GM19193 (cell line): ENCODE measurements around the gene NSD1.

Experiments used
- POLR2A ChIP-seq: IDR thresholded peaks from 4 replicates; pipeline ENCODE4 v1.6.1; 2011; ENCODE audit not compliant: insufficient read depth, insufficient read length; ENCODE audit errors: extremely low read depth

The NSD1 gene

DNA sequence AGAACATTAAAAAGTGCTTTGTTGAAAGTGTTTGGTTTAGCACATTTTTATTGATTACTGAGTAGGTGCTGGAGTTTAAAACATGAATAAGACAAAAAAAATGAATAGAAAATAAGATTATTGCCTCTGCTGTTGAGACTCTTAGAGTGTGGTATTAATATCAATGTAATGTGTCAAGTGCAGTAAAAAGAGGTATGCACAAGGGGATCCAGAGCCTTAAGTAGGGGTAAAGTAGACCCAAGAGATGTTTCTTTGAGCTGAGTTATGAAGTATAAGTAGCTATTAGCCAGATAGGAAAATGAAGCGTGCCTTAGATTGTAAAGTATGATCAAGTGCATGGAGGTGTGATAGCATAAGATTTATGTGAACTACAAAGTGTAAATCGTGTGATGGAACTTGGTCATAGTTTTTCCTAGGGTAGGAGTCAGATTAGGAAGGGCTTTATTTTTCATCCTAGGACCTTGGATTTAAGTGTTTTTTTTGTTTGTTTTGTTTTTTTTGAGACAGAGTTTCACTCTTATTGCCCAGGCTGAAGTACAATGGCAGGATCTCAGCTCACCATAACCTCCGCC lies 45.2 kb downstream of the NSD1 start:
- no peak for TF ChIP-seq POLR2A

DNA sequence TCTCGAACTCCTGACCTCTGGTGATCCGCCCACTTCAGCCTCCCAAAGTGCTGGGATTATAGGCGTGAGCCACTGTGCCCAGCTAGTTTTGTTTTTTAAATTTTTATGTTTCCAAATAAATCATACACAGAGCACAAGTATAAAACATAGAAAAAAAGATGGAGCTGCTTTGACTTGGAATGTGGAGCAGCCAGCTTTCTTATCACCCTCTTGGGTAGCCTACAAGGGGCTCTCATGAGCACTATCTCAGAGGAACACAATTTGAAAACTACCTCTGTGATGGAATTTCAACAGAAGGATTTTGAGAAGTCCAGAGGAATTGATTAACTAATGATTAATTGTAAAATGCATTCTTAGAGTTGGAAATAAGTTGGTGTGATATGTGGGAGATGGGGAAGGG lies 45.9 kb downstream of the NSD1 start:
- TF ChIP-seq POLR2A, result no peak

DNA sequence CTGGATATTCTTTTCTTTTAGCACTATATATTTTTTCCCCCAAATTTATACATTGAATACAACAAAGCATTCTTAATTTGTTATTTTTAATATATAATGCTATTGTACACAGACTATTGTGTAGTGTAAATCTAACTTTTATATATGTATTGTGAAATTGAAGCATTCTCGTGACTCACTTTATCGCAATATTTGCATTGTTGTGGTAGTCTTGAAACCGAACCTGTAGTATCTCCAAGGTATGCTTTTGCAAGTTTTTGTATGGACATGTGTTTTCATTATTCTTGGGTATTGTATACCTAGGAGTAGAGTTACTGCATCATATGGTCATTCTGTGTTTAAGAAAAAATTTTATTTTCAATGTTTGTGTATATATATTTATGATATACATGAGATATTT lies 49.6 kb downstream of the NSD1 start:
- no peak for TF ChIP-seq POLR2A

DNA sequence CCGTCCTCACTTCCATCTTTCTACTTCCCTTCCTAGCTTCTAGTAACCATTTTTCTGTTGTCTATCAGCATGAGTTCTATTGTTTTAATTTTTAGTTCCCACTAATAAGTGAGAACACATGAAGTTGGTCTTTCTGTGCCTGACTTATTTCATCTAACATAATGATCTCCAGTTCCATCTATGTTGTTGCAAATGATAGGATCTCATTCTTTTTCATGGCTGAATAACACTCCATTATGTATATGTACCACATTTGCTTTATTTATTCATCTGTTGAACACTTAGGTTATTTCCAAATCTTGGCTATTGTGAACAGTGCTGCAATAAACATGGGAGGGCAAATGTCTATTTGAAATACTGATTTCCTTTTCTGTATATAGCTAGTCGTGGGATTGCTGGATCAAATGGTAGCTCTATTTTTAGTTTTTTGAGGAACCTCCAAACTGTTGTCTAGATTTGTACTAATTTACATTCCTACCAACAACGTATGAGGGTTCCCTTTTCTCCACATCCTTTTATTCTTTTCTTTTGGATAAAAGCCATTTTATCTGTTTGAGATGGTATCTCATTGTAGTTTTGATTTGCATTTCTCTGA lies 50.3 kb downstream of the NSD1 start:
- no peak for TF ChIP-seq POLR2A

DNA sequence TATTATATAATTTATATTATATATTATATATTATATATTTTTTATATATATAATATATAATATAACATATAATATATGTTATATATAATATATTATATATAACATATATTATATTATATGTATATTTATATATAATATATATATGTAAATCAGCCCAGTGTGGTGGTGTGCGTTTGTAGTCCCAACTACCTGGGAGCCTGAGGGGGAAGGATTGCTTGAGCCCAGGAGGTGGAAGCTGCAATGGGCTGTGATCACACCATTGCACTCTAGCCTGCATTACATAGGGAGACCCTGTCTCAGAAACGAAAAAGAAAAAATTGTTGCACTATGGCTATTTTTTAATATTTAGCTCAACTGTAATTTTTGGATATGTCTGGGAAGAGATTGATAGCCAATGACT lies 52.4 kb downstream of the NSD1 start:
- TF ChIP-seq POLR2A, result no peak

DNA sequence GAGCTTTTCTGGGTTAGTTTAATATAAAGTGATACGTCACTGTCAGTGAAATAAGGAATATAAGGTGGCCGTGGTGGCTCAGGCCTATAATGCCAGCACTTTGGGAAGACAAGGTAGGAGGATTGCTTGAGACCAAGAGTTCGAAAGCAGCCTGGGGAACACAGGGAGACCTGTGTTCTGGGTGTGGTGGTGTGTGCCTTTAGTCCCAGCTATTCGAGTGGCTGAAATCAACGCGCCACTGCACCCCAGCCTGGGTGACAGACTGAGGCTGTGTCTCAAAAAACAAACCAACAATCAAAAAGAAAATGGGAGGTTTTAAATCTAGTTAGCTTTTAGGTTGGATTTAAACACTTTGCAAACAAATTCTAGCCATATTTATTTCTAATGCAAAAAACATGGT lies 53.1 kb downstream of the NSD1 start:
- no peak for TF ChIP-seq POLR2A

DNA sequence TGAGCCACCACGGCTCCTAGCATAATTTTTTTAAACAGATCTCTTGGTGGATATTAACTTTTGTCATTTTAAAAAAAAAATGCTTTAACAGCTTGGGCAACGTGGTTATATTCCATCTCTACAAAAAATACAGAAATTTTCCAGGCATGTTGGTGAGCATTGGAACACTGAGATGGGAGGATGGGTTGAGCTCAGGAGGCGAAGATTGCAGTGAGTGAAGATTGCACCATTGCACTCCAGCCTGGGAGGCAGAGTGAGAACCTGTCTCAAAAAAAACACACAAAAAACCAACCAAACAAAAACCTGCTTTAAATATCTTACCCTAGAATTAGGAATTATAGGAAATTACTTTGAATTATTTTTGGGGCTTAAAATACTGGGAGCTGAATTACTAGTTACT lies 55.2 kb downstream of the NSD1 start:
- TF ChIP-seq POLR2A, result no peak

DNA sequence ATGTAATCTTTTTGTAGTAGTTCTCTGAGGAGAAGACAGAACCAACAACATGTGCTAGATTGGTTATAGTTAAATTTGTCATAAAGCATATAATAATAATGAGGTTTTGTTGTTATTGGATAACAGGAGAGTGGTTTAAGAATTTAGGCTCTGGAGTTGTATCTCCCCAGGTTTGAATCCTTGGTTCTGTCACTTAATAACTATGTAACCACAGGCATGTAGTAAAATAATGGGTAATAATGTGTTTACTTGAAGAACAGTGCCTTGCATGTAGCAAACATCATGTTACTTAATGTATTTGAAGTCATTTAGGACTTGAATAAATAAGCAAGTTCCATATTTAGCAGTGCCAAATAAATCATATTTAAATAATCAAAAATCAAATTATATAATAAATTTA lies 55.8 kb downstream of the NSD1 start:
- TF ChIP-seq POLR2A, result no peak

DNA sequence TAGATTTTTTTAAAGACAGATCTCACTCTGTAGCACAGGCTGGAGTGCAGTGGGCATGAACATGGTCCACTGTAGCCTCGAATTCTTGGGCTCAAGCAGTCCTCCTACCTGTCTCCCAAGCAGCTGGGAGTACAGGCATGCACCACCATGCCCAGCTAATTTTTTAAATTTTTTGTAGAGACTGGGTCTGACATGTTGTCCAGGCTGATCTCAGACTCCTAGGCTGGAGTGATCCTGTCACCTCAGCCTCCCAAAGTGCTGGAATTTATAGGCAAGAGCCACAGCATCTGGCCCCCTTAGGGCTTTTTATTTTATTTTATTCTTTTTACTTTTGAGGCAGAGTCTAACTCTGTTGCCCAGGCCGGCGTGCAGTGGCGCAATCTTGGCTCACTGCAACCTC lies 56.4 kb downstream of the NSD1 start:
- TF ChIP-seq POLR2A, result no peak

DNA sequence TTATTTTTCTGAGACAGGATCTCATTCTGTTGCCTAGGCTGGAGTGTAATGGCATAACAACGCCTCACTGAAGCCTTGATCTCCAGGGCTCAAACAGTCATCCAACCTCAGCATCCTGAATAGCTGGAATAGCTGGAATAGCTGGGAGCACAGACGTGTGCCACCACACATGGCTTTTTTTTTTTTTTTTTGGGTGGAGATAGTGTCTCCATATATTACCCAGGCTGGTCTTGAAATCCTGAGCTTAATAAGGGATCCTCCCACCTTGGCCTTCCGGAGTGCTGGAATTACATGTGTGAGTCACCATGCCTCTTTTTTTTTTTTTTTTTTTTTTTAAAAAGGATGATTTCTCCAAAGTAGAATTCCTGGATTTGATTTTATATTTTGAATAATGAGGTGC lies 60.7 kb downstream of the NSD1 start:
- TF ChIP-seq POLR2A, result no peak

DNA sequence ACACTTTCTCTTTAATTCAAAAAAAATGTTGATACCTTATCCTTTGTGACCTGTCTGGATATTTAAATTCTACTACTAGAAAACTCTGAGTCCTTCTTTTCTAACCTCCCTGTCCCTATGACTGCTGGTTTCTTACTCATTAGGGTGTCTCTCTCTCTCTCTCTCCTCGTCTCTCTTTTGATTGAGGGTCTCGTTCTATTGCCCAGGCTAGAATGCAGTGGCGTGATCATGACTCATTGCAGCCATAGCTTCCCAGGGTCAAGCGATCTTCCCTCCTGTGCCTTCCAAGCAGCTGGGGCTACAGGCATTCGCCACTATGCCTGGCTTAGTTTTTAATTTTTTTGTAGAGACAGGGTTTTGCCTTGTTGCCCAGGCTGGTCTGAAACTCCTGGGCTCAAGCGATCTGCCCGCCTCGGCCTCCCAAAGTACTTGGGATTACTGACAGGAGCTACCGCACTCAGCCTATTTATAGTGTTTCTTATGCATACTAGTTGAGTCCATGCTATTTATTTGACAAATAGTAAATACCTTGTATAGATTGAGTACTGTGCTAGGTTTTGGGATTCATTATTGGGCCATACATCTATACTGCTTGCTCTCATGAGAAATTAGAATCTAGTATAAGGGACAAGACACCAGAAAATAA lies 61.9 kb downstream of the NSD1 start:
- no peak for TF ChIP-seq POLR2A

DNA sequence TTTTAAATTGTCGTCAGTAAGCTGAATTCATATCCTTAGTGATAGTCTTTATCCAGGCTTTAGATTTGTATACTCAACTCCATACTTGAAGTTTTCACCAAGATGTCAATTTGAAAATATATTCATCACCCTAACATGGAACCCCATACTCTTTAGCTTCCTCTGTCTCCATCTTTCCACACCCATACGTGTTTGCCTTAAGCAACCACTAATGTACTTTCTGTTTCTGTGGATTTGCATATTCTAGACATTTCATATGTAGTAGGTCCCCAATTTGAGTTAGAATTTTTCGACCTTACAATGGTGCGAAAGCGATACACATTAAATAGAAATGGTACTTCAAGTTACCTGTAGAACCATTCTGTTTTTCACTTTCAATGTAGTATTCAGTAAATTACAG lies 65.2 kb downstream of the NSD1 start:
- no peak for TF ChIP-seq POLR2A

DNA sequence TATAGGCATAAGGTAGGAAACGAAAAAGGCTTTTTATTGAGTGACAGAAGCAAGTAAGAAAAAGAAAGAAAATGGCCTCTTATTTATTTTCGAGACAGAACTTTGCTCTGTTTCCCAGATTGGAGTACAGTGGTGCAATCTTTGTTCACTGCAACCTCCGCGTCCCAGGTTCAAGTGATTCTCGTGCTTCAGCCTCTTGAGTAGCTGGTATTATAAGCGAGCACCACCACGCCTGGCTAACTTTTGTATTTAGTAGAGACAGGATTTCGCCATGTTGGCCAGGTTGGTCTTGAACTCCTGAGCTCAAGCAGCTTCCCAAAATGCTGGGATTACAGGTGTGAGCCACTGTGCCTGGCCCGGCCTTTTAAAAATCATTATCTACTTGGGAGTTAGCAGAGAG lies 70.7 kb downstream of the NSD1 start:
- no peak for TF ChIP-seq POLR2A

DNA sequence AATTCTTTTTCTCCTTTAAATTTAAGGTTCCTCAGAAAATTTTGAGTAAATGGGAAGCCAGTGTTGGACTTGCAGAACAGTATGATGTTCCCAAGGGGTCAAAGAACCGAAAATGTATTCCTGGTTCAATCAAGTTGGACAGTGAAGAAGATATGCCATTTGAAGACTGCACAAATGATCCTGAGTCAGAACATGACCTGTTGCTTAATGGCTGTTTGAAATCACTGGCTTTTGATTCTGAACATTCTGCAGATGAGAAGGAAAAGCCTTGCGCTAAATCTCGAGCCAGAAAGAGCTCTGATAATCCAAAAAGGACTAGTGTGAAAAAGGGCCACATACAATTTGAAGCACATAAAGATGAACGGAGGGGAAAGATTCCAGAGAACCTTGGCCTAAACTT lies 76.0 kb downstream of the NSD1 start:
- no peak for TF ChIP-seq POLR2A

DNA sequence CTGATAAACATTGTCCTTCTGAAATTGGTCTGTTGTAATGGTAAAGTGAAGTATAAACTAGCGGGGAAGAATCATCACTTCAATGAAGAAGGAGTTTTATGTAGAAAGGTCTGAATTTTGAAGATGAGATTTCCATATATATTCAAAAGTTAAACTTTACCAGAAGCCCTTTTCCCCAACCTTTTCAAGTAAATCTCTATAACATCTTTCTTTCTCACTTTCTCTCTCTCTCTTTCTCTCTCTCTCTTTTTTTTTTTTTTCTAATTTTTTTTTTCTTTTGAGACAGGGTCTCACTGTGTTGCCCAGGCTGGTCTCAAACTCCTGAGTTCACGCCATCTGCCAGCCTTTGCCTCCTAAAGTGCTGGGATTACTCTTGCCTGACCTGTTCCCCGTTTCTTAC lies 78.7 kb downstream of the NSD1 start:
- no peak for TF ChIP-seq POLR2A

DNA sequence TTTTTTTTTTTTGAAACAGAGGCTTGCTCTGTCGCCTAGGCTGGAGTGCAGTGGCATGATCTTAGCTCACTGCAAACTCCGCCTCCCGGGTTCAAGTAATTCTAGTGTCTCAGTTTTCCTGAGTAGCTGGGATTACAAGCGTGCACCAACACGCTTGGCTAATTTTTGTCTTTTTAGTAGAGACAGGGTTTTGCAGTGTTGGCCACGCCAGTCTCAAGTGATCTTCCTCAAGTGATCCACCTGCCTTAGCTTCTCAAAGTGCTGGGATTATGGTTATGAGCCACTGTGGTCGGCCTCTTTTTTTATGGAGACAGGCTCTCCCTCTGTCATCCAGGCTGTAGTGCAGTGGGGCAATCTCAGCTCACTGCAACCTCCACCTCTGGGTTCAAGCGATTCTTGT lies 87.0 kb downstream of the NSD1 start:
- no peak for TF ChIP-seq POLR2A
